ENCODE results near the gene NID2. TPM values are rescaled to one million over a fixed set of nuclear protein-coding genes. Genes with fewer than 3 reads are reported as not detected.

NID2 gene
- total RNA-seq, 4 donors from 2014 or later: 0.17 to 3.0 (median 1.1) TPM

- intact Hi-C loops (cut with DNase I; ENCODE audit: low total_unique reads): no loop called here
- H3K4me3 ChIP-seq (ENCODE audit: low read depth, poor library complexity, severe bottlenecking): no peak overlapping the region
Observed at GRCh38 chr14:52002542-52002941, 66.3 kb downstream of the NID2 start.

DNA sequence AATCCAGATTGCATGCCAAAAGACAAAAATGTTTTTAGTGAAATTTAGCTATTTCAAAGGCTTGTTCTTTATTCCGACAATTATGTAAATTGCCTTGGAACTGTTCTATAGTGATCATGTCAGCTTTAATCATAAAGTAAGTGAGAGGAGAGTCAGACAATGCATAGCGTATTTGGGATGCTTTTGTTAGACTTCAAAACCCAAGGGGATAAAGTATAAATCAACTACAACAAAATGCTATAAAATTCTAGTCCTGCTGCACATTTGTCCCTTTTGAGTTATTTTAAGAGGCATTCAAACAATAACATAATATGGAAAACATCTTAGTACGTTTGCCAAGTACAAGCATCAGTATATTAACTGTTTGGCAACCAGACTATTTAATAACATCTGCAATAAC, 68.2 kb downstream of the NID2 start:
- DNase-seq (ENCODE audit: low spot score in 2 of 2): no peak
- intact Hi-C loops (cut with DNase I; ENCODE audit: low total_unique reads): no loop called here
- no peak overlapping the region for H3K4me3 ChIP-seq (ENCODE audit: low read depth, poor library complexity, severe bottlenecking)
- WGBS, 2 donors: 79 to 84% methylated on average over 3 of the region's 3 CpGs
- TF ChIP-seq CTCF (IDR thresholded peaks at IDR 0.05) (no peak), POLR2A (IDR thresholded peaks at IDR 0.05) (no peak)

More at GRCh38 chr14:52002542-52002941, 66.3 kb downstream of the NID2 start:
- 86% methylated on average over 4 of the region's 4 CpGs for WGBS, 2 donors
- TF ChIP-seq POLR2A (IDR thresholded peaks at IDR 0.05) (no peak), CTCF (IDR thresholded peaks at IDR 0.05) (no peak)
- DNase-seq (ENCODE audit: low spot score in 2 of 2): no peak

GRCh38 chr14:52000019-52000582, 68.8 kb downstream of the NID2 start:
- DNase-seq (ENCODE audit: low spot score in 2 of 2): no peak
- WGBS, 2 donors: 76 to 82% methylated on average over 3 of the region's 3 CpGs
- intact Hi-C loops (cut with DNase I; ENCODE audit: low total_unique reads): no loop called here
- TF ChIP-seq CTCF (IDR thresholded peaks at IDR 0.05) (no peak), POLR2A (IDR thresholded peaks at IDR 0.05) (no peak)
- H3K4me3 ChIP-seq (ENCODE audit: low read depth, poor library complexity, severe bottlenecking): no peak overlapping the region

- intact Hi-C loops (cut with DNase I; ENCODE audit: low total_unique reads): no loop called here
- no peak for TF ChIP-seq CTCF (IDR thresholded peaks at IDR 0.05)
- TF ChIP-seq POLR2A (IDR thresholded peaks at IDR 0.05): no peak
- DNase-seq (ENCODE audit: low spot score in 2 of 2): no peak
- 68 to 71% methylated on average over 2 of the region's 2 CpGs for WGBS, 2 donors
- no peak overlapping the region for H3K4me3 ChIP-seq (ENCODE audit: low read depth, poor library complexity, severe bottlenecking)
Observed at GRCh38 chr14:51999084-51999483, 69.8 kb downstream of the NID2 start.

- no peak for DNase-seq (ENCODE audit: low spot score in 2 of 2)
- no peak overlapping the region for H3K4me3 ChIP-seq (ENCODE audit: low read depth, poor library complexity, severe bottlenecking)
- intact Hi-C loops (cut with DNase I; ENCODE audit: low total_unique reads): no loop called here
- TF ChIP-seq POLR2A (IDR thresholded peaks at IDR 0.05) (no peak), CTCF (IDR thresholded peaks at IDR 0.05) (no peak)
Observed at GRCh38 chr14:51998348-51998747, 70.5 kb downstream of the NID2 start.

- intact Hi-C loops (cut with DNase I; ENCODE audit: low total_unique reads): no loop called here
Observed at GRCh38 chr14:51996148-51996746, 72.6 kb downstream of the NID2 start.

More at GRCh38 chr14:51996148-51996746, 72.6 kb downstream of the NID2 start:
- DNase-seq (ENCODE audit: low spot score in 2 of 2): no peak
- TF ChIP-seq POLR2A (IDR thresholded peaks at IDR 0.05) (no peak), CTCF (IDR thresholded peaks at IDR 0.05) (no peak)
- WGBS, 2 donors: 48 to 55% methylated on average over 4 of the region's 4 CpGs
- H3K4me3 ChIP-seq (ENCODE audit: low read depth, poor library complexity, severe bottlenecking): no peak overlapping the region

All from lower leg skin (tissue), 4 donors.